Transverse colon (tissue), 4 donors: ENCODE data around the gene BORCS5.

Source experiments
- POLR2A ChIP-seq: fragments of 450-650 bp; IDR thresholded peaks from one replicate; pipeline ENCODE4 v1.6.1; 2016; ENCODE audit warnings: antibody characterized with exemption, mild to moderate bottlenecking, moderate library complexity
- POLR2AphosphoS5 ChIP-seq, 3 donors: sonication (generic); formaldehyde crosslinking; IDR thresholded peaks; one replicate each; pipeline ENCODE4 v1.6.1; 2016; ENCODE audit warnings: antibody characterized with exemption in 3 of 3
- TF ChIP-seq, protein P1 (sequence below), 5 experiments: fragments of 200-600 bp in 3 of 5; fragments of 450-650 bp in 2 of 5; sonication (generic) in 3 of 5; IDR thresholded peaks; 1 replicate in 2 of 5; 2 replicates in 3 of 5; pipeline ENCODE4 v1.5.1; 2016 to 2017; ENCODE audit warnings: antibody characterized with exemption in 5 of 5, inconsistent platforms in 3 of 5, mild to moderate bottlenecking in 2 of 5, moderate library complexity in 1 of 5

DNA sequence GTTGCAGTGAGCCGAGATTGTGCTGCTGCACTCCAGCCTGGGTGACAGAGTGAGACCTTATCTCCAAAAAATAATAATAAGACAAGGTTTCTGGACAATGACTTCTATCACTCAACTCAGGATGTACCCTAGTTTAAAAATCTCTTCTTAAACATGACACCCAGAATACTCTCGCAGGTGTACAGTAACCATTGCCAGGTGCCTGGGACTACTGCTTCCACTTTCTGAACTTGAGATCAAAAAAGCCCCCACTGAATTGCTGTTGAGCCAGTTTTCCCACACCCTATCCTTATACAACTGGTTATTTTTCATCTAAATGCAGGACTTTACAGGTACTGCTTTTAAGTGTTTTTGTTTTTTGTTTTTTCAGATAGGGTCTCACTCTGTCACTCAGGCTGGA lies 36.3 kb downstream of the BORCS5 start:
- TF ChIP-seq, protein P1, sequence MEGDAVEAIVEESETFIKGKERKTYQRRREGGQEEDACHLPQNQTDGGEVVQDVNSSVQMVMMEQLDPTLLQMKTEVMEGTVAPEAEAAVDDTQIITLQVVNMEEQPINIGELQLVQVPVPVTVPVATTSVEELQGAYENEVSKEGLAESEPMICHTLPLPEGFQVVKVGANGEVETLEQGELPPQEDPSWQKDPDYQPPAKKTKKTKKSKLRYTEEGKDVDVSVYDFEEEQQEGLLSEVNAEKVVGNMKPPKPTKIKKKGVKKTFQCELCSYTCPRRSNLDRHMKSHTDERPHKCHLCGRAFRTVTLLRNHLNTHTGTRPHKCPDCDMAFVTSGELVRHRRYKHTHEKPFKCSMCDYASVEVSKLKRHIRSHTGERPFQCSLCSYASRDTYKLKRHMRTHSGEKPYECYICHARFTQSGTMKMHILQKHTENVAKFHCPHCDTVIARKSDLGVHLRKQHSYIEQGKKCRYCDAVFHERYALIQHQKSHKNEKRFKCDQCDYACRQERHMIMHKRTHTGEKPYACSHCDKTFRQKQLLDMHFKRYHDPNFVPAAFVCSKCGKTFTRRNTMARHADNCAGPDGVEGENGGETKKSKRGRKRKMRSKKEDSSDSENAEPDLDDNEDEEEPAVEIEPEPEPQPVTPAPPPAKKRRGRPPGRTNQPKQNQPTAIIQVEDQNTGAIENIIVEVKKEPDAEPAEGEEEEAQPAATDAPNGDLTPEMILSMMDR (IDR thresholded peaks at IDR 0.05), result no peak
- no peak for TF ChIP-seq POLR2AphosphoS5 (IDR thresholded peaks at IDR 0.05)
- no peak for TF ChIP-seq POLR2A
